Skeletal muscle tissue (tissue), 4 donors: ENCODE results near the gene ACSF2. TPM values are rescaled to one million over a fixed set of nuclear protein-coding genes. Genes with fewer than 3 reads are reported as not detected.

Experiments
- H3K27ac ChIP-seq: one replicate; pipeline ENCODE4 v1.7.0; 2013; ENCODE audit warnings: mild to moderate bottlenecking, low read depth, low read length, inconsistent platforms
- H3K27me3 ChIP-seq, 3 donors: one replicate each; pipeline ENCODE4 v1.7.0; 2013; ENCODE audit warnings: low read length in 3 of 3; ENCODE audit not compliant: control insufficient read depth in 3 of 3, insufficient read depth in 3 of 3
- H3K36me3 ChIP-seq, 3 donors: one replicate each; pipeline ENCODE4 v1.7.0; 2013; ENCODE audit warnings: low read length in 3 of 3; ENCODE audit not compliant: control insufficient read depth in 3 of 3, insufficient read depth in 3 of 3
- H3K4me1 ChIP-seq, 3 donors: one replicate each; pipeline ENCODE4 v1.7.0; 2013; ENCODE audit warnings: low read length in 3 of 3, mild to moderate bottlenecking in 3 of 3; ENCODE audit not compliant: control insufficient read depth in 3 of 3, insufficient read depth in 3 of 3
- H3K4me3 ChIP-seq, 3 donors: one replicate each; pipeline ENCODE4 v1.7.0; 2013; ENCODE audit warnings: low read length in 3 of 3
- H3K9ac ChIP-seq, 3 donors: one replicate each; pipeline ENCODE4 v1.7.0; 2013; ENCODE audit warnings: low read length in 3 of 3, mild to moderate bottlenecking in 3 of 3, moderate library complexity in 2 of 3, low read depth in 1 of 3
- H3K9me3 ChIP-seq, 3 donors: one replicate each; pipeline ENCODE4 v1.7.0; 2013; ENCODE audit warnings: low read length in 3 of 3; ENCODE audit not compliant: control insufficient read depth in 3 of 3
- total RNA-seq: library from RNA; depleted of rRNA; stranded (reverse); fragments of >200 nt; gene quantifications from one replicate; pipeline ENCODE4 v1.2.3, GENCODE V29; 2014
- donor health status: Osteomylitis.

Gene ACSF2
- total RNA-seq, 1 donor from 2014 or later, result 51.1 TPM

GRCh38 chr17:50460831-50461526 lies 35.0 kb downstream of the ACSF2 start:
- no peak overlapping the region for H3K4me3 ChIP-seq
- H3K27ac ChIP-seq, result no peak overlapping the region
- peaks cover 0 to 24% (median 15%) of the 10 kb centered on the region in 3 donors for H3K36me3 ChIP-seq
- H3K9me3 ChIP-seq, result no peaks in the 10 kb centered on the region
- H3K27me3 ChIP-seq, result no peaks in the 10 kb centered on the region
- no peaks in the 10 kb centered on the region for H3K4me1 ChIP-seq
- no peak overlapping the region for H3K9ac ChIP-seq

- H3K9ac ChIP-seq, result no peak overlapping the region
- H3K4me1 ChIP-seq, result peaks cover 0 to 4% (median 4%) of the 10 kb centered on the region in 3 donors
- peaks cover 0 to 24% (median 15%) of the 10 kb centered on the region in 3 donors for H3K36me3 ChIP-seq
- H3K27ac ChIP-seq, result no peak overlapping the region
- H3K4me3 ChIP-seq, result no peak overlapping the region
- H3K27me3 ChIP-seq, result no peaks in the 10 kb centered on the region
- H3K9me3 ChIP-seq, result no peaks in the 10 kb centered on the region
Observed at GRCh38 chr17:50461550-50462132, 35.6 kb downstream of the ACSF2 start.

- H3K4me3 ChIP-seq, result no peak overlapping the region
- H3K27me3 ChIP-seq, result no peaks in the 10 kb centered on the region
- H3K36me3 ChIP-seq, result peaks cover 0 to 24% (median 15%) of the 10 kb centered on the region in 3 donors
- H3K9ac ChIP-seq, result no peak overlapping the region
- H3K4me1 ChIP-seq, result peaks cover 0 to 10% (median 5%) of the 10 kb centered on the region in 3 donors
- H3K27ac ChIP-seq, result no peak overlapping the region
- H3K9me3 ChIP-seq, result no peaks in the 10 kb centered on the region
Observed at GRCh38 chr17:50462446-50462845, 36.4 kb downstream of the ACSF2 start.

- Histone ChIP-seq H3K27me3 (peaks cover 0 to 9% (median 4%) of the 10 kb centered on the region in 3 donors), H3K27ac (no peak overlapping the region), H3K9ac (no peak overlapping the region), H3K4me1 (peaks cover 12 to 26% (median 15%) of the 10 kb centered on the region in 3 donors), H3K9me3 (no peaks in the 10 kb centered on the region), H3K36me3 (peaks cover 0 to 24% (median 15%) of the 10 kb centered on the region in 3 donors), H3K4me3 (no peak overlapping the region)
Observed at GRCh38 chr17:50464121-50464520, 38.1 kb downstream of the ACSF2 start.

- Histone ChIP-seq H3K9ac (no peak overlapping the region), H3K4me3 (no peak overlapping the region), H3K27me3 (peaks cover 0 to 9% (median 4%) of the 10 kb centered on the region in 3 donors), H3K4me1 (peaks cover 17 to 32% (median 19%) of the 10 kb centered on the region in 3 donors), H3K9me3 (no peaks in the 10 kb centered on the region), H3K27ac (no peak overlapping the region), H3K36me3 (peaks cover 0 to 24% (median 15%) of the 10 kb centered on the region in 3 donors)
Observed at GRCh38 chr17:50464736-50465135, 38.7 kb downstream of the ACSF2 start.

- H3K27ac ChIP-seq, result no peak overlapping the region
- no peaks in the 10 kb centered on the region for H3K9me3 ChIP-seq
- H3K27me3 ChIP-seq, result peaks cover 0 to 9% (median 4%) of the 10 kb centered on the region in 3 donors
- H3K4me3 ChIP-seq, result no peak overlapping the region
- H3K4me1 ChIP-seq, result peaks cover 22 to 36% (median 23%) of the 10 kb centered on the region in 3 donors
- no peak overlapping the region for H3K9ac ChIP-seq
- peaks cover 0 to 24% (median 15%) of the 10 kb centered on the region in 3 donors for H3K36me3 ChIP-seq
Observed at GRCh38 chr17:50465171-50465570, 39.2 kb downstream of the ACSF2 start.

DNA sequence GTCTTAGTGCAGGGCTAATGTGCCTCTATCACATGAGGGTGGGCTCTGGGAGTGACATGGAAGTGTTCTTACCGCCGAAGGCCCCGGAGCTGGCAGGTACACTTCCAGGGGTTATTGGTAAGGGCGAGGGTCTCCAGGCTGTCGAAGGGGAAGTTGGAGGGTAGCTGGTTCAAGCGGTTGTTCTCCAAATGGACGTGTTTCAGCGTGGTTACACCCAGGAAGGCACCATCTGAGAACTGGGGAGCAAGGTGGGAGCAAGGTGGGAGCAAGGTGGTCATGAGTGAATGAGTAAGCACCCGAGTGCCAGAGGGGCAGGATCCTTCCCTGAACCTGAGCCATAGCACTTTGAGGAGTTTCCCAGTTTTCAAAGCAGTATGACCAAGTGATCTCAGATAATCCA lies 39.6 kb downstream of the ACSF2 start:
- Histone ChIP-seq H3K4me3 (no peak overlapping the region), H3K27ac (no peak overlapping the region), H3K36me3 (peaks cover 0 to 23% (median 13%) of the 10 kb centered on the region in 3 donors), H3K9ac (no peak overlapping the region), H3K27me3 (peaks cover 0 to 9% (median 4%) of the 10 kb centered on the region in 3 donors), H3K4me1 (peaks cover 26 to 41% (median 27%) of the 10 kb centered on the region in 3 donors), H3K9me3 (no peaks in the 10 kb centered on the region)

- Histone ChIP-seq H3K27me3 (peaks cover 0 to 9% (median 4%) of the 10 kb centered on the region in 3 donors), H3K36me3 (peaks cover 0 to 19% (median 13%) of the 10 kb centered on the region in 3 donors), H3K4me1 (peaks cover 35 to 50% (median 36%) of the 10 kb centered on the region in 3 donors), H3K9ac (no peak overlapping the region), H3K9me3 (no peaks in the 10 kb centered on the region), H3K27ac (no peak overlapping the region), H3K4me3 (no peak overlapping the region)
Observed at GRCh38 chr17:50466371-50467113, 40.5 kb downstream of the ACSF2 start.

DNA sequence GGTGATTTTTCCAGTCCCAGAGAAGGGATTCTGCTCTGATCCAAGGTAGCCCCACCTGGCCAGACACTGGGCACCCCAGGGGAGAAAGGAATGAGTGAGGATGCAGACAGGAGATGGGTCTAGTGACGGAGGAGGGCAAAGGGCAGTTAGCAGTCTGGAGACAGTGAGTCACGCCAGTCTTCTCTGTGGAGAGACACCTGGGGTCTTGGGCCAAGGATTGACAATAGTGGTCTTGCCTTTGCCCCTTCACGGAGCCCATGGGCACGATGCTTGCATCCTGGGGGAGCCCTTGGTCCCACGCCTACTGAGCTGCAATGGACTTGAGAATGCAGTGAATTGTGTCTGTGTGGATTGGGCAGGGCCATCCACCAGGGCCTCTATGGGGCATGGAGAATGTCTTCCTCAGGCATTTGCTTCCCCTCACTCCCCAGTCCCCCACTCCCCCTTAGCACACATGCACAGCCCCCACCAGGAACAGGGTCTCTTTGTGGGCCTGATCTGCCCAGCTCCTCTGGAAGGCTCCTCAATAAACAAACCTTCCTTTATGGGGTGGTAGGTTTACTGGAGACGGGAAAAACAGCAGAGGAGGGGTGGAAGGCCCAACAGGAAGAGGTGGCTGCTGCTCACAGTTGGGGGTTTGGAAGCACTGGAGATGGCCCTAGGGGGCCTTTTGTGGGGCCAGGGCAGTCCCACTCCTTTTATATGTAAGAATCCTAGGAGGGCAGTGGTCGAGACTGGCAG lies 41.3 kb downstream of the ACSF2 start:
- no peak overlapping the region for H3K27ac ChIP-seq

More for the DNA sequence above, 41.3 kb downstream of the ACSF2 start:
- Histone ChIP-seq H3K4me3 (no peak overlapping the region), H3K9me3 (no peaks in the 10 kb centered on the region), H3K36me3 (peaks cover 0 to 12% (median 10%) of the 10 kb centered on the region in 3 donors), H3K9ac (no peak overlapping the region), H3K4me1 (peaks cover 43 to 58% (median 44%) of the 10 kb centered on the region in 3 donors), H3K27me3 (peaks cover 0 to 9% (median 4%) of the 10 kb centered on the region in 3 donors)
